B cell (primary cell): Measurements from ENCODE around the gene TMEM52B. TPM values are rescaled to one million over a fixed set of nuclear protein-coding genes. Genes with fewer than 3 reads are reported as not detected.
"Not testable (repeated sequence)": the region's sequence is repeated elsewhere in the genome, so short reads cannot be mapped to it uniquely, and the experiment has no call there.

Experiments used
- ATAC-seq: fragments of 200-7000 bp; cut with Tn5 transposase; one replicate; pipeline ENCODE4 v1.10.0; 2021; ENCODE audit warnings: low read depth, mild to moderate bottlenecking, moderate number of reproducible peaks, moderate library complexity
- CTCF ChIA-PET: fragments of 350-600 bp; sonication (Branson Sonifier 250); formaldehyde crosslinking; loops from one replicate; lab custom pipeline; 2021; ENCODE audit warnings: antibody characterized with exemption, inconsistent platforms; lab: Charles Lee
- POLR2A ChIA-PET: fragments of 350-600 bp; sonication (Branson Sonifier 250); formaldehyde crosslinking; loops from one replicate; lab custom pipeline; 2021; ENCODE audit warnings: antibody characterized with exemption; lab: Charles Lee
- DNase-seq: peaks from one replicate; pipeline ENCODE4 v3.0.0; 2013
- H2AFZ ChIP-seq: 2 replicates; pipeline ENCODE4 v1.6.1; 2012; ENCODE audit warnings: mild to moderate bottlenecking, low read depth, low read length; ENCODE audit not compliant: insufficient read depth, poor library complexity, severe bottlenecking
- H3K27ac ChIP-seq, 2 donors: 1 replicate in 1 of 2; 2 replicates in 1 of 2; pipeline ENCODE4 v1.5.1; 2012 to 2013; ENCODE audit warnings: low read length in 2 of 2, mild to moderate bottlenecking in 2 of 2, moderate library complexity in 1 of 2
- H3K27me3 ChIP-seq, 4 experiments: fragments of 200-600 bp in 1 of 4; sonication (generic) in 1 of 4; replicated peaks in 1 of 4; 1 replicate in 2 of 4; 2 replicates in 2 of 4; pipeline versions ENCODE4 v1.6.1 to v1.7.0; 2013 to 2016; ENCODE audit warnings: low read length in 3 of 4, mild to moderate bottlenecking in 2 of 4, mixed read lengths in 1 of 4, moderate library complexity in 1 of 4; ENCODE audit not compliant: insufficient read depth in 4 of 4, control insufficient read depth in 3 of 4; ENCODE audit errors: control extremely low read depth in 1 of 4
- H3K36me3 ChIP-seq, 2 experiments: replicated peaks in 1 of 2; 1 replicate in 1 of 2; 2 replicates in 1 of 2; pipeline versions ENCODE4 v1.6.1 to v1.7.1; 2013; ENCODE audit warnings: low read length in 1 of 2; ENCODE audit not compliant: insufficient read depth in 2 of 2, control insufficient read depth in 1 of 2; ENCODE audit errors: control extremely low read depth in 1 of 2, extremely low read depth in 1 of 2
- H3K4me1 ChIP-seq, 2 donors: fragments of 200-600 bp in 1 of 2; sonication (generic) in 1 of 2; 1 replicate in 1 of 2; 2 replicates in 1 of 2; pipeline versions ENCODE4 v1.5.1 to v1.6.1; 2013 to 2017; ENCODE audit warnings: low read length in 2 of 2; ENCODE audit not compliant: control insufficient read depth in 2 of 2, insufficient read depth in 2 of 2
- H3K4me2 ChIP-seq: replicated peaks from 2 replicates; pipeline ENCODE3; 2012; ENCODE audit warnings: mild to moderate bottlenecking, low read depth, low read length; ENCODE audit not compliant: poor library complexity, severe bottlenecking
- H3K4me3 ChIP-seq, 5 experiments: fragments of 200-600 bp in 1 of 5; sonication (generic) in 1 of 5; 1 replicate in 3 of 5; 2 replicates in 2 of 5; pipeline versions ENCODE4 v1.5.1 to v1.7.0; 2011 to 2016; ENCODE audit warnings: low read length in 4 of 5, mild to moderate bottlenecking in 4 of 5, low read depth in 2 of 5, control low read depth in 1 of 5, moderate library complexity in 1 of 5; ENCODE audit not compliant: insufficient read depth in 1 of 5; ENCODE audit errors: control extremely low read depth in 1 of 5, extremely low read depth in 1 of 5
- H3K79me2 ChIP-seq: fragments of 200-600 bp; sonication (generic); one replicate; pipeline ENCODE4 v1.6.0; 2016; ENCODE audit warnings: low read length; ENCODE audit not compliant: control insufficient read depth, insufficient read depth
- H3K9ac ChIP-seq: fragments of 200-600 bp; sonication (generic); 2 replicates; pipeline ENCODE4 v1.6.1; 2017; ENCODE audit warnings: mild to moderate bottlenecking, low read length, moderate library complexity
- H3K9me3 ChIP-seq, 3 donors: one replicate each; pipeline versions ENCODE4 v1.6.1 to v1.7.1; 2013; ENCODE audit warnings: low read length in 2 of 3; ENCODE audit not compliant: control insufficient read depth in 2 of 3, insufficient read depth in 1 of 3; ENCODE audit errors: control extremely low read depth in 1 of 3
- H4K20me1 ChIP-seq: 2 replicates; pipeline ENCODE4 v1.6.0; 2012; ENCODE audit warnings: mild to moderate bottlenecking, low read length; ENCODE audit not compliant: insufficient read depth, control insufficient read depth, poor library complexity, severe bottlenecking
- H3K27ac Mint-ChIP-seq: one replicate; pipeline ENCODE4 v1.8.0; 2021; ENCODE audit warnings: mixed read lengths
- H3K27me3 Mint-ChIP-seq: one replicate; pipeline ENCODE4 v1.8.0; 2021; ENCODE audit warnings: mixed read lengths
- H3K4me1 Mint-ChIP-seq: one replicate; pipeline ENCODE4 v1.8.0; 2021; ENCODE audit warnings: mixed read lengths
- H3K4me3 Mint-ChIP-seq: one replicate; pipeline ENCODE4 v1.8.0; 2021; ENCODE audit warnings: mixed read lengths
- H3K9me3 Mint-ChIP-seq: one replicate; pipeline ENCODE4 v1.8.0; 2022; ENCODE audit warnings: mixed read lengths; ENCODE audit not compliant: insufficient read depth
- EZH2 ChIP-seq: IDR thresholded peaks from 2 replicates; pipeline ENCODE4 v1.6.1; 2012; ENCODE audit warnings: borderline replicate concordance, low read depth, mild to moderate bottlenecking, moderate library complexity, low read length; ENCODE audit not compliant: insufficient read depth, poor library complexity, severe bottlenecking
- WGBS: methylation state at CpG from one replicate; pipeline ENCODE4 v1.1.5; 2013; ENCODE audit warnings: missing lambda C conversion rate; ENCODE audit not compliant: insufficient coverage; 5-methylcytosine and 5-hydroxymethylcytosine counted together
- intact Hi-C: fragments of 100-400 bp; cut with micrococcal nuclease; formaldehyde crosslinking; loops from one replicate; pipeline ENCODE4 v1.10.0; 2022
- polyA plus RNA-seq: library from polyadenylated mRNA; depleted of rRNA; stranded (reverse); fragments of >200 nt; gene quantifications from 2 replicates; pipeline ENCODE4 v1.2.3, GENCODE V29; 2012
- total RNA-seq, 2 donors: library from RNA; stranded (reverse); fragments of 120-200 nt in 1 of 2; gene quantifications; 1 replicate in 1 of 2; 2 replicates in 1 of 2; pipeline versions ENCODE4 v1.2.3 to v1.2.4, GENCODE V29; 2013 to 2022
- TF ChIP-seq, protein P1 (sequence below): fragments of 200-600 bp; IDR thresholded peaks from one replicate; pipeline ENCODE4 v1.8.0; 2022; ENCODE audit warnings: antibody characterized with exemption, mild to moderate bottlenecking

Gene TMEM52B
- total and polyA plus RNA-seq, 2 donors (not counting 1 experiment from before 2014, with no cell fraction given), result 0.03 TPM; not detected in 1

DNA sequence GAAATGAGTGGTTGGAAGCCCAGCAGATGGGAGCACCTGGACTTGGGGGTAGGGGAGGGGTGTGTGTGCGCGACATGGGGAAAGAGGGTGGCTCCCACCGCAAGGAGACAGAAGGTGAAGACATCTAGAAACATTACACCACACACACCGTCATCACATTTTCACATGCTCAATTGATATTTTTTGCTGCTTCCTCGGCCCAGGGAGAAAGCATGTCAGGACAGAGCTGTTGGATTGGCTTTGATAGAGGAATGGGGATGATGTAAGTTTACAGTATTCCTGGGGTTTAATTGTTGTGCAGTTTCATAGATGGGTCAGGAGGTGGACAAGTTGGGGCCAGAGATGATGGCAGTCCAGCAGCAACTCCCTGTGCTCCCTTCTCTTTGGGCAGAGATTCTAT is 43.0 kb downstream of the TMEM52B start:
- ATAC-seq (no peak), DNase-seq (no peak)
- CTCF ChIA-PET, result no interaction called here
- H2AFZ ChIP-seq, result no peak overlapping the region
- TF ChIP-seq EZH2, result no peak
- TF ChIP-seq, protein P1, sequence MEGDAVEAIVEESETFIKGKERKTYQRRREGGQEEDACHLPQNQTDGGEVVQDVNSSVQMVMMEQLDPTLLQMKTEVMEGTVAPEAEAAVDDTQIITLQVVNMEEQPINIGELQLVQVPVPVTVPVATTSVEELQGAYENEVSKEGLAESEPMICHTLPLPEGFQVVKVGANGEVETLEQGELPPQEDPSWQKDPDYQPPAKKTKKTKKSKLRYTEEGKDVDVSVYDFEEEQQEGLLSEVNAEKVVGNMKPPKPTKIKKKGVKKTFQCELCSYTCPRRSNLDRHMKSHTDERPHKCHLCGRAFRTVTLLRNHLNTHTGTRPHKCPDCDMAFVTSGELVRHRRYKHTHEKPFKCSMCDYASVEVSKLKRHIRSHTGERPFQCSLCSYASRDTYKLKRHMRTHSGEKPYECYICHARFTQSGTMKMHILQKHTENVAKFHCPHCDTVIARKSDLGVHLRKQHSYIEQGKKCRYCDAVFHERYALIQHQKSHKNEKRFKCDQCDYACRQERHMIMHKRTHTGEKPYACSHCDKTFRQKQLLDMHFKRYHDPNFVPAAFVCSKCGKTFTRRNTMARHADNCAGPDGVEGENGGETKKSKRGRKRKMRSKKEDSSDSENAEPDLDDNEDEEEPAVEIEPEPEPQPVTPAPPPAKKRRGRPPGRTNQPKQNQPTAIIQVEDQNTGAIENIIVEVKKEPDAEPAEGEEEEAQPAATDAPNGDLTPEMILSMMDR, result no peak
- H3K4me1 ChIP-seq, result no peaks in the 10 kb centered on the region
- H3K9me3 ChIP-seq, result no peaks in the 10 kb centered on the region
- H3K27ac ChIP-seq, result no peak overlapping the region
- no peak overlapping the region for H3K4me3 Mint-ChIP-seq
- peaks cover 0 to 3% (median 0%) of the 10 kb centered on the region in 4 experiments for H3K27me3 ChIP-seq
- no peaks in the 10 kb centered on the region for H3K9me3 Mint-ChIP-seq
- peaks cover 15% of the 10 kb centered on the region for H3K27me3 Mint-ChIP-seq
- no peak overlapping the region for H3K4me3 ChIP-seq
- 100% methylated on average over 1 of the region's 5 CpGs for WGBS
- no peak overlapping the region for H3K9ac ChIP-seq
- intact Hi-C loops, result no loop called here
- H3K36me3 ChIP-seq, result no peaks in the 10 kb centered on the region
- no peak overlapping the region for H3K4me2 ChIP-seq
- no peaks in the 10 kb centered on the region for H3K79me2 ChIP-seq
- no peak overlapping the region for H3K27ac Mint-ChIP-seq
- no peaks in the 10 kb centered on the region for H3K4me1 Mint-ChIP-seq
- no peaks in the 10 kb centered on the region for H4K20me1 ChIP-seq
- POLR2A ChIA-PET, result no interaction called here

DNA sequence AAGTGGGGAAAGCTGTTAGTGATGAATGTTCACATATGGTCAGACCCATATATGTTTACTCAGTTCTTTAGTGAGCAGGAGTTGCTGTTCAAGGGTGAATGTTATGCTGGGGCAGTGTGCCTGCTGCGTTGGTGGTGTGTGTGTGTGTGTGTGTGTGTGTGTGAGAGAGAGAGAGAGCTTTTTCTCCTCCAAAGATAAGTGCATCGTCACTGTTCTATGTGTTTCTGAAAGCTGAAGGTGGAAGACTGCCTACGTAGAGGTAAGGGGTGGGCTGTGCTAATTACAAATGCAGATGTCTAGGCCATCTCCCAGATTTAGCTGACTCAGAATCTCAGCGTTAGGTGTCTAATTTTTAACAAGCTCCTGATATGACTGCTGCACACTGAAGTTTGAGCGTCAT is 44.4 kb downstream of the TMEM52B start:
- no peak overlapping the region for H3K27ac ChIP-seq
- H4K20me1 ChIP-seq, result no peaks in the 10 kb centered on the region
- peaks cover 2 to 10% of the 10 kb centered on the region in 2 donors for H3K4me1 ChIP-seq
- CTCF ChIA-PET, result interaction anchor here (1.0 kb wide), 1 partner anchor 13 kb away, joined by 3 read pairs; no protein-coding TSS in a partner anchor
- H3K4me3 ChIP-seq, result no peak overlapping the region
- peaks cover 11% of the 10 kb centered on the region for H3K27me3 Mint-ChIP-seq
- H3K79me2 ChIP-seq, result no peaks in the 10 kb centered on the region
- peaks cover 0 to 3% (median 0%) of the 10 kb centered on the region in 4 experiments for H3K27me3 ChIP-seq
- no peak for DNase-seq
- TF ChIP-seq, protein P1, result no peak
- TF ChIP-seq EZH2, result no peak
- no peak overlapping the region for H3K9ac ChIP-seq
- no peaks in the 10 kb centered on the region for H3K36me3 ChIP-seq
- no peak for ATAC-seq
- no peak overlapping the region for H3K4me3 Mint-ChIP-seq
- no peak overlapping the region for H2AFZ ChIP-seq
- WGBS, result 75% methylated on average over 3 of the region's 5 CpGs
- H3K4me1 Mint-ChIP-seq, result peaks cover 8% of the 10 kb centered on the region
- H3K9me3 ChIP-seq, result no peaks in the 10 kb centered on the region
- POLR2A ChIA-PET, result no interaction called here
- H3K4me2 ChIP-seq, result no peak overlapping the region
- H3K27ac Mint-ChIP-seq, result no peak overlapping the region
- intact Hi-C loops, result no loop called here
- H3K9me3 Mint-ChIP-seq, result no peaks in the 10 kb centered on the region

DNA sequence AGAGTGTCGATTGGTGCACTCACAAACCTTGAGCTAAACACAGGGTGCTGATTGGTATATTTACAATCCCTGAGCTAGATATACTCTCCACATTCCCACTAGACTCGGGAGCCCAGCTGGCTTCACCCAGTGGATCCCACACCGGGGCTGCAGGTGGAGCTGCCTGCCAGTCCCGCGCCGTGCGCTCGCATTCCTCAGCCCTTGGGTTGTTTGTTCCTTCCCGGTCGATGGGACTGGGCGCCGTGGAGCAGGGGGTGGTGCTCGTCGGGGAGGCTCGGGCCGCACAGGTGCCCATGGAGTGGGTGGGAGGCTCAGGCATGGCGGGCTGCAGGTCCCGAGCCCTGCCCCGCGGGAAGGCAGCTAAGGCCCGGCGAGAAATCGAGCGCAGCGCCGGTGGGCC is 46.6 kb downstream of the TMEM52B start:
- H3K4me3 Mint-ChIP-seq, intact Hi-C loops, H3K9me3 Mint-ChIP-seq, CTCF ChIA-PET, POLR2A ChIA-PET, H4K20me1 ChIP-seq, H3K4me1 Mint-ChIP-seq, H2AFZ ChIP-seq, H3K9me3 ChIP-seq, H3K27ac Mint-ChIP-seq, H3K9ac ChIP-seq, H3K27ac ChIP-seq, ATAC-seq, H3K4me3 ChIP-seq, H3K4me2 ChIP-seq, H3K36me3 ChIP-seq, H3K27me3 ChIP-seq, H3K79me2 ChIP-seq, DNase-seq: not testable (repeated sequence)
- 97% methylated on average over 7 of the region's 26 CpGs for WGBS
- peaks cover 2 to 12% of the 10 kb centered on the region in 2 donors for H3K4me1 ChIP-seq
- H3K27me3 Mint-ChIP-seq, result peaks cover 11% of the 10 kb centered on the region
